Nucleus accumbens (tissue), 56 donors: ENCODE data around the gene COL4A5.
A peak's percentile ranks its signal among the peaks of the same experiment; 100 is the strongest.
"Not testable (repeated sequence)": the region's sequence is repeated elsewhere in the genome, so short reads cannot be mapped to it uniquely, and the experiment has no call there.

Experiments used
- DNase-seq, 56 donors: peaks; one replicate each; lab custom pipeline; 2025; lab: John Stamatoyannopoulos, UW

The COL4A5 gene

GRCh38 chrX:108439426-108439942 is at the start of gene COL4A5:
TSS of gene COL4A5 (plus strand) at chrX:108439838. CDS start at chrX:108440126, 288 bp downstream.
- peak in 23 of 56 donors; percentile 0 to 25 (median 2) for DNase-seq

GRCh38 chrX:108390976-108391717 is 48.5 kb upstream of the COL4A5 start:
- not testable (repeated sequence) for DNase-seq

- no peak for DNase-seq
Measured at GRCh38 chrX:108396188-108396891, 43.3 kb upstream of the COL4A5 start.

- no peak for DNase-seq
Measured at GRCh38 chrX:108396986-108397385, 42.7 kb upstream of the COL4A5 start.

GRCh38 chrX:108397627-108398391 is 41.8 kb upstream of the COL4A5 start:
- DNase-seq = no peak

- no peak for DNase-seq
Measured at GRCh38 chrX:108399418-108400165, 40.0 kb upstream of the COL4A5 start.

GRCh38 chrX:108412783-108413182 is 26.9 kb upstream of the COL4A5 start:
- DNase-seq = no peak

GRCh38 chrX:108415146-108415545 is 24.5 kb upstream of the COL4A5 start:
- DNase-seq = no peak

GRCh38 chrX:108415891-108416290 is 23.7 kb upstream of the COL4A5 start:
- DNase-seq = no peak

- DNase-seq = no peak
Measured at GRCh38 chrX:108417257-108417656, 22.4 kb upstream of the COL4A5 start.

GRCh38 chrX:108419401-108419800 is 20.2 kb upstream of the COL4A5 start:
- DNase-seq = no peak

GRCh38 chrX:108420481-108420880 is 19.2 kb upstream of the COL4A5 start:
- no peak for DNase-seq

- DNase-seq = no peak
Measured at GRCh38 chrX:108426262-108426661, 13.4 kb upstream of the COL4A5 start.

GRCh38 chrX:108435261-108435660 is 4.4 kb upstream of the COL4A5 start:
- no peak for DNase-seq

- peak in 1 of 56 donors; percentile 0 for DNase-seq
Measured at GRCh38 chrX:108437349-108438109, 2.1 kb upstream of the COL4A5 start.

GRCh38 chrX:108438110-108438623 is 1.5 kb upstream of the COL4A5 start, which contains the start of gene COL4A6:
TSS of gene COL4A6 (minus strand) at chrX:108438422. CDS start at chrX:108438196, 226 bp downstream.
- DNase-seq = peak in 9 of 56 donors; percentile 0 to 1 (median 0)

GRCh38 chrX:108439961-108440696 is 491 bp downstream of the COL4A5 start:
- DNase-seq = peak in 6 of 56 donors; percentile 0 to 2 (median 0)

GRCh38 chrX:108442901-108443464 is 3.3 kb downstream of the COL4A5 start:
- no peak for DNase-seq
